OCI-LY3 (cell line): ENCODE data around the gene CADM2.

Experiments used
- H2AFZ ChIP-seq: fragments of 200-600, 300-600 bp; shearing (Covaris generic); 2 replicates; pipeline ENCODE4 v1.6.0; 2014; ENCODE audit warnings: antibody characterized with exemption, low read depth, low read length
- H3K27ac ChIP-seq: fragments of 200-600, 300-600 bp; sonication (generic); 2 replicates; pipeline ENCODE4 v1.5.1; 2014; ENCODE audit warnings: mild to moderate bottlenecking, low read length, moderate library complexity, mixed read lengths
- H3K27me3 ChIP-seq: fragments of 200-600, 300-600 bp; sonication (generic); 2 replicates; pipeline ENCODE4 v1.6.1; 2014; ENCODE audit warnings: low read depth, low read length, mixed read lengths
- H3K36me3 ChIP-seq: fragments of 200-600, 300-600 bp; sonication (generic); replicated peaks from 2 replicates; pipeline ENCODE3; 2014; ENCODE audit warnings: low read depth, low read length, mixed read lengths
- H3K4me1 ChIP-seq: fragments of 300-600, 200-600 bp; sonication (generic); 2 replicates; pipeline ENCODE4 v1.6.1; 2014; ENCODE audit warnings: low read length, mixed read lengths
- H3K4me2 ChIP-seq: fragments of 200-600, 300-600 bp; sonication (generic); 2 replicates; pipeline ENCODE4 v1.6.1; 2014; ENCODE audit warnings: low read length, mixed read lengths
- H3K4me3 ChIP-seq: fragments of 300-600, 200-600 bp; sonication (generic); 2 replicates; pipeline ENCODE4 v1.5.1; 2014; ENCODE audit warnings: antibody characterized with exemption, mild to moderate bottlenecking, low read length, moderate library complexity
- H3K79me2 ChIP-seq: fragments of 300-600, 200-600 bp; shearing (Covaris generic); 2 replicates; pipeline ENCODE4 v1.6.1; 2014; ENCODE audit warnings: mild to moderate bottlenecking, low read length, mixed read lengths
- H3K9ac ChIP-seq: fragments of 300-600, 200-600 bp; shearing (Covaris generic); 2 replicates; pipeline ENCODE4 v1.6.0; 2014; ENCODE audit warnings: mild to moderate bottlenecking, low read length, moderate library complexity
- H3K9me3 ChIP-seq: fragments of 200-600, 300-600 bp; shearing (Covaris generic); 2 replicates; pipeline ENCODE4 v1.6.1; 2014; ENCODE audit warnings: low read length, mixed read lengths; ENCODE audit not compliant: insufficient read depth
- H4K20me1 ChIP-seq: fragments of 200-600, 300-600 bp; sonication (generic); 2 replicates; pipeline ENCODE4 v1.6.1; 2016; ENCODE audit warnings: low read length, mixed read lengths; ENCODE audit not compliant: insufficient read depth
- EZH2phosphoT487 ChIP-seq: fragments of 200-600 bp; shearing (Covaris generic); IDR thresholded peaks from 2 replicates; pipeline ENCODE4 v1.6.1; 2018; ENCODE audit warnings: antibody characterized with exemption, mixed run types, low read depth
- TF ChIP-seq, protein P1 (sequence below): fragments of 200-600, 300-600 bp; sonication (generic); IDR thresholded peaks from 2 replicates; pipeline ENCODE4 v1.5.1; 2014; ENCODE audit warnings: antibody characterized with exemption, low read length, low read depth

Gene CADM2

DNA sequence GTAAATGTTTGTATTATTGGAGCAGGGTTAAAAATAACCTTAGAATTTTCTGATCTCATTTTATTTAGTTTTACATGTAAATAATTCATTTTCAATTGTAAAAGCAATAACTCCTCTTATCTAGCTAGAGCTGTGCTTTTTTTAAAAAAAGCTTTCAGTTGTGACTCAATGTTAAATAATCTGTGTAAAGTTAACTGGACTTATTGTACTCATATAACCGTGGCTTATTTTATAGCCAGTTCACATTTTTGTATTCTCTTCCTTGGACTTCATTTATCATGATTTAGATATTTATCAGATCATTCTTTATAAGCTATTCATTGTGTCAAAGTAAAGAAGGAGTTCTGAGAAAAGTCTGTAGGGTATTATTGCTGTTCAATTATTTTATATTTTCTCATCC lies 435.6 kb downstream of the CADM2 start:
- Histone ChIP-seq H2AFZ (no peak overlapping the region), H3K36me3 (no peaks in the 10 kb centered on the region), H3K9ac (no peak overlapping the region), H3K27ac (no peak overlapping the region), H3K4me3 (no peak overlapping the region), H3K9me3 (no peaks in the 10 kb centered on the region), H3K79me2 (no peaks in the 10 kb centered on the region), H3K4me1 (no peaks in the 10 kb centered on the region), H3K4me2 (no peak overlapping the region), H4K20me1 (no peaks in the 10 kb centered on the region), H3K27me3 (no peaks in the 10 kb centered on the region)
- TF ChIP-seq, protein P1, sequence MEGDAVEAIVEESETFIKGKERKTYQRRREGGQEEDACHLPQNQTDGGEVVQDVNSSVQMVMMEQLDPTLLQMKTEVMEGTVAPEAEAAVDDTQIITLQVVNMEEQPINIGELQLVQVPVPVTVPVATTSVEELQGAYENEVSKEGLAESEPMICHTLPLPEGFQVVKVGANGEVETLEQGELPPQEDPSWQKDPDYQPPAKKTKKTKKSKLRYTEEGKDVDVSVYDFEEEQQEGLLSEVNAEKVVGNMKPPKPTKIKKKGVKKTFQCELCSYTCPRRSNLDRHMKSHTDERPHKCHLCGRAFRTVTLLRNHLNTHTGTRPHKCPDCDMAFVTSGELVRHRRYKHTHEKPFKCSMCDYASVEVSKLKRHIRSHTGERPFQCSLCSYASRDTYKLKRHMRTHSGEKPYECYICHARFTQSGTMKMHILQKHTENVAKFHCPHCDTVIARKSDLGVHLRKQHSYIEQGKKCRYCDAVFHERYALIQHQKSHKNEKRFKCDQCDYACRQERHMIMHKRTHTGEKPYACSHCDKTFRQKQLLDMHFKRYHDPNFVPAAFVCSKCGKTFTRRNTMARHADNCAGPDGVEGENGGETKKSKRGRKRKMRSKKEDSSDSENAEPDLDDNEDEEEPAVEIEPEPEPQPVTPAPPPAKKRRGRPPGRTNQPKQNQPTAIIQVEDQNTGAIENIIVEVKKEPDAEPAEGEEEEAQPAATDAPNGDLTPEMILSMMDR = no peak
- no peak for TF ChIP-seq EZH2phosphoT487

DNA sequence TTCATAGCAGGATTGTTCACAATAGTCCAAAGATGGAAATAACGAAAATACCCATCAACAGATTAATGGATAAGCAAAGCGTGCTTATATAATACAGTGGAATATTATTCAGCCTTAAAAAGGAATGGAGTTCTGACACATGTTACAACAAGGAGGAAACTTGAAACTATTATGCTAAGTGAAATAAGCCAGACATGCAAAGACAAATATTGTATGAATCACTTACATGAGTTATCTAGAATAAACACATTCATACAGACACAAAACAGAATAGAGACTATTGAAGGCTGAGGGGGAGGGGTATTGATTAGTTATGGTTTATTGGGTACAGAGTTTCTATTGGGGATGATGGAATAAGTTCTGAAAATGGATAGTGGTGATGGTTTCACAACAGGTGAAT lies 438.6 kb downstream of the CADM2 start:
- Histone ChIP-seq H3K4me3 (no peak overlapping the region), H3K27me3 (no peaks in the 10 kb centered on the region), H3K36me3 (no peaks in the 10 kb centered on the region)

DNA sequence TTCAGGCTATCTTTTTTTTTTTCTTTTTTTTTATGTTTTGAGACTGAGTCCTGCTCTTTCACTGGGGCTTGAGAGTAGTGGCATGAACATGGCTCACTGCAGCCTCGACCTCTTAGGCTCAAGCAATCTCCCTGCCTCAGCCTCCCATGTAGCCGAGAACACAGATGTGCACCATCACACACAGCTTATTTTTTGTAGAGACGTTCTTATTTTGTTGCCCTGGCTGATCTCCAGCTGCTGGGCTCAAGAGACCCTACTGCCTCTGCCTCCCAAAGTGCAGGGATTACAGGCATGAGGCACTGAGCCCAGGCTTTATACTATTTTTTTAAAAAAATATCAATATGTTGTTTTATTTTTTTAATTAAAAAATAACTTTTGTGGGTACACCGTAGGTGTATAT lies 467.3 kb downstream of the CADM2 start:
- no peak overlapping the region for H3K4me2 ChIP-seq
- H3K36me3 ChIP-seq = no peaks in the 10 kb centered on the region
- H4K20me1 ChIP-seq = no peaks in the 10 kb centered on the region
- H3K27ac ChIP-seq = no peak overlapping the region
- H3K4me3 ChIP-seq = no peak overlapping the region
- no peaks in the 10 kb centered on the region for H3K9me3 ChIP-seq
- no peak for TF ChIP-seq EZH2phosphoT487
- TF ChIP-seq, protein P1 = no peak
- H3K9ac ChIP-seq = no peak overlapping the region
- H2AFZ ChIP-seq = peak overlapping the region; percentile 20; the same call in 1 of the 2 replicates
- H3K27me3 ChIP-seq = no peaks in the 10 kb centered on the region
- H3K4me1 ChIP-seq = no peaks in the 10 kb centered on the region
- H3K79me2 ChIP-seq = no peaks in the 10 kb centered on the region

More for the DNA sequence above, 438.6 kb downstream of the CADM2 start:
- Histone ChIP-seq H3K9me3 (no peaks in the 10 kb centered on the region), H4K20me1 (no peaks in the 10 kb centered on the region), H3K9ac (no peak overlapping the region), H3K4me2 (no peak overlapping the region), H3K27ac (no peak overlapping the region), H3K4me1 (no peaks in the 10 kb centered on the region), H2AFZ (no peak overlapping the region), H3K79me2 (no peaks in the 10 kb centered on the region)
- TF ChIP-seq EZH2phosphoT487 = no peak
- TF ChIP-seq, protein P1 = no peak

DNA sequence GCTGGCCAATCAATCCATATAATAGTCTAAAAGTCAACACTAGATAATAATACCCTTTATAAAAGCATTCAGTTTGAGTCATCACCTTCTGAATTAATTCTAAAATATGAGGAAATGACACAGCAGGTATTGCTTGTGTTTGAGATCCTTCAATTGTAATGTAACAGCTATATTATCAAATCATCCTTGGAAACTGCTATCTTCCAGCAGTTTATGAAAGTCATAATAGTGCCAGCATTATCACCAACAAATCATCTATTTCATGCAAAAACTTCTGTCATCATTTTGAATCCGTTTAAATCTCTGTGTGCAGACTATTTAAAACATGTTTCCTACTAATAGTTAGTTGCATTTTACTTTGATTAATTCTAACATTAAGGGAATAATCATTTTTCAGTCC lies 468.7 kb downstream of the CADM2 start:
- no peak for TF ChIP-seq EZH2phosphoT487
- TF ChIP-seq, protein P1 = no peak
- Histone ChIP-seq H3K9ac (no peak overlapping the region), H3K4me1 (no peaks in the 10 kb centered on the region), H3K27ac (no peak overlapping the region), H3K36me3 (no peaks in the 10 kb centered on the region), H2AFZ (no peak overlapping the region), H3K27me3 (no peaks in the 10 kb centered on the region), H3K9me3 (no peaks in the 10 kb centered on the region), H3K4me3 (no peak overlapping the region), H3K79me2 (no peaks in the 10 kb centered on the region), H3K4me2 (no peak overlapping the region), H4K20me1 (no peaks in the 10 kb centered on the region)
